Measurements from ENCODE around the gene FAXDC2. TPM values are rescaled to one million over a fixed set of nuclear protein-coding genes. Genes with fewer than 3 reads are reported as not detected.

The FAXDC2 gene
- total and polyA plus RNA-seq, 2 of the 13 experiments (the other 11 are each of a cell fraction or from before 2014, with no cell fraction given) = 4.7 to 58.8 TPM

DNA sequence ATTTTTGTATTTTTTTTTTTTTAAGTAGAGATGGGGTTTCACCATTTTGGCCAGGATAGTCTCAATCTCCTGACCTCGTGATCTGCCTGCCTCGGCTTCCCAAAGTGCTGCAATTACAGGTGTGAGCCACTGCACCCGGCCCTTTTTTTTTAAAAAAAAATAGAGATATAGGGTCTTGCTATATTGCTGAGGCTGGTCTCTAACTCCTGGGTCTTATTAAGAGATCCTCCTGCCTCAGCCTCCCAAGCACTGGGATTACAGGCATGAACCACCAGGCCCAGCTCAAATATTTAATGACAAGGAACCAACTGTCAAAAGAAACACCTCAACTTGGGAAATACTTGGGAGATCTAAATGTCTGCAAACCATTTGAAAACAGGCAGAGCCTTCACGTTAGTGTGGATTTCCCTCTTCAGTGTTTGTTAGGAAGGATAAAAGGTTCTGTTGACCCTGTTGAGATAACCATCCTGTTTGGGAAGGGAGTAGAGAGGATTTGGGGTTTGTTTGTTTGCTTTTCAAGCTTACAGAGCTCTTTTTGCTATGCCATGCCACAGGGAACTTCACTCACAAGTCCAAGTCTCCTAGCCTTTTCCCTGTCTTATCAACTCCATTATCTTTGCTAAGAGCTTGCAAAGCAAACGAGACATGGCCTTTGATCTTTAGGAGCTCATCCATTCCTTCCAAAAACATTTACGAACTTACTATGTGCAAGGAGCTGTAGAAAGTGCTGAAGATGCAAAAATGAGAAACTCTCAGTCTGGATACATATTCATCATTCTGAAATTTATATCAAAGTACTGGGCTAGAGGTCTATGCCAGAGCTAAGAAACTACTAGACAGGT lies 7.5 kb downstream of the FAXDC2 start (continued):
- TF ChIP-seq, protein P1, sequence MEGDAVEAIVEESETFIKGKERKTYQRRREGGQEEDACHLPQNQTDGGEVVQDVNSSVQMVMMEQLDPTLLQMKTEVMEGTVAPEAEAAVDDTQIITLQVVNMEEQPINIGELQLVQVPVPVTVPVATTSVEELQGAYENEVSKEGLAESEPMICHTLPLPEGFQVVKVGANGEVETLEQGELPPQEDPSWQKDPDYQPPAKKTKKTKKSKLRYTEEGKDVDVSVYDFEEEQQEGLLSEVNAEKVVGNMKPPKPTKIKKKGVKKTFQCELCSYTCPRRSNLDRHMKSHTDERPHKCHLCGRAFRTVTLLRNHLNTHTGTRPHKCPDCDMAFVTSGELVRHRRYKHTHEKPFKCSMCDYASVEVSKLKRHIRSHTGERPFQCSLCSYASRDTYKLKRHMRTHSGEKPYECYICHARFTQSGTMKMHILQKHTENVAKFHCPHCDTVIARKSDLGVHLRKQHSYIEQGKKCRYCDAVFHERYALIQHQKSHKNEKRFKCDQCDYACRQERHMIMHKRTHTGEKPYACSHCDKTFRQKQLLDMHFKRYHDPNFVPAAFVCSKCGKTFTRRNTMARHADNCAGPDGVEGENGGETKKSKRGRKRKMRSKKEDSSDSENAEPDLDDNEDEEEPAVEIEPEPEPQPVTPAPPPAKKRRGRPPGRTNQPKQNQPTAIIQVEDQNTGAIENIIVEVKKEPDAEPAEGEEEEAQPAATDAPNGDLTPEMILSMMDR (CRISPR knock-in tag; IDR thresholded peaks at IDR 0.05) = no peak
- no peak for TF ChIP-seq PHB2 (IDR thresholded peaks at IDR 0.05; ENCODE audit: partially characterized antibody)
- TF ChIP-seq PHF5A (CRISPR knock-in tag; IDR thresholded peaks at IDR 0.05; ENCODE audit: low read depth, unreplicated experiment) = peak; percentile 84
- TF ChIP-seq ETV5 (CRISPR knock-in tag; IDR thresholded peaks at IDR 0.05; ENCODE audit: borderline replicate concordance) = peak; percentile 94
- no peak for TF ChIP-seq ZNF296 (CRISPR knock-in tag; conservative IDR thresholded peaks at IDR 0.05)
- peak; percentile 97 for TF ChIP-seq GATA4 (IDR thresholded peaks at IDR 0.05; ENCODE audit: borderline replicate concordance, low read depth)
- 0 out of 2 replicates have a peak, but pooled peaks have one; percentile 32 for TF ChIP-seq MXD4 (CRISPR knock-in tag; IDR thresholded peaks at IDR 0.05)
- no peak for TF ChIP-seq NFKBIZ (CRISPR knock-in tag; IDR thresholded peaks at IDR 0.05)
- no peak; the same call in 1 of the 2 replicates for TF ChIP-seq AHR (CRISPR knock-in tag; IDR thresholded peaks at IDR 0.05)

DNA sequence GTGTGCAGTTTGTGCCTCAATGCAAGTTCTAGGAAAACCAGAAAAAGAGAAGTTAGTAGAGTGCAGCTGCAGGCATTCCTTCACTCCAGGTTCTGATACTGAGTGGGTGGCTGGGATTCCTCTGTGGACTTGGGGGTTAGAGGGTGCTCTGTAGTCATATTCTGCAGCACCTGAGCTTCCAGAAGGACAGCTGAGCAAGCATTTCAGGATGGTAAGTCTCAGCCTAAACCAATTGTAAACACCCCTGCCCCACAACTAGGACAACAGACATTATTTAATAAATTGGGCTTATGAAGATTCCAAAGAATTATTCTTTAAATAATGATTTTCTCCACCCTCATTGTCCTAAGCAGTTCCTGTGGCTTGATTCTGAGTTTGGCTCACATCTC lies 9.1 kb downstream of the FAXDC2 start:
- H3K36me3 ChIP-seq (replicated peaks in 1 of 2; ENCODE audit: control insufficient read depth in 1 of 2, insufficient read depth in 2 of 2, low read length in 2 of 2) = peaks cover 0 to 3% of the 10 kb centered on the region in 2 experiments; a peak in 2 of 5 replicates
- no peaks in the 10 kb centered on the region for H3K9me3 ChIP-seq (ENCODE audit: low read length)
- DNase-seq (ENCODE audit: low spot score) (no peak), ATAC-seq (no peak), FAIRE-seq (no peak)
- H3K79me2 ChIP-seq (ENCODE audit: insufficient read depth, low read length) = no peaks in the 10 kb centered on the region
- in situ Hi-C loops (cut with HindIII; ENCODE audit: extremely low pct_ligation_motif_present, low pct_unique_long_range_greater_than_20kb) = no loop called here
- intact Hi-C loops (cut with micrococcal nuclease; ENCODE audit: unreplicated experiment) = no loop called here
- no peaks in the 10 kb centered on the region for H4K20me1 ChIP-seq (ENCODE audit: insufficient read depth, low read length)
- H3K4me1 ChIP-seq (ENCODE audit: insufficient read depth, low read length) = peaks cover 89% of the 10 kb centered on the region
- POLR2A ChIA-PET = interaction anchor here (1.2 to 1.4 kb wide), 3 partner anchors 9 to 17 kb away, joined by 3 to 8 read pairs (median 3); partner anchors contain the start of genes CNOT8 and FAXDC2
- CTCF ChIA-PET (ENCODE audit: low intra/inter-chr PET ratio, low total read pairs) = no interaction called here
- no TSS peak for BruUV-seq (replicated peaks)
- no peaks in the 10 kb centered on the region for H3K27me3 ChIP-seq (ENCODE audit: control insufficient read depth in 1 of 2, insufficient read depth in 2 of 2, low read length in 2 of 2)
- no peak overlapping the region for H3K27ac ChIP-seq (ENCODE audit: extremely low read length, insufficient read depth, low read length)
- no peak overlapping the region for H3K4me2 ChIP-seq (ENCODE audit: low read depth, low read length)
- no peak overlapping the region for H3K4me3 ChIP-seq (replicated peaks in 1 of 3; ENCODE audit: insufficient read depth in 1 of 3, low read depth in 2 of 3, low read length in 3 of 3)
- no peak overlapping the region for H2AFZ ChIP-seq (ENCODE audit: low read length)
- no peak overlapping the region for H3K9ac ChIP-seq (ENCODE audit: insufficient read depth, low read depth, low read length)
- TF ChIP-seq, protein P2, sequence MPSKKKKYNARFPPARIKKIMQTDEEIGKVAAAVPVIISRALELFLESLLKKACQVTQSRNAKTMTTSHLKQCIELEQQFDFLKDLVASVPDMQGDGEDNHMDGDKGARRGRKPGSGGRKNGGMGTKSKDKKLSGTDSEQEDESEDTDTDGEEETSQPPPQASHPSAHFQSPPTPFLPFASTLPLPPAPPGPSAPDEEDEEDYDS (CRISPR knock-in tag; IDR thresholded peaks at IDR 0.05) = no peak
- TF ChIP-seq CCAR2 (optimal IDR thresholded peaks at IDR 0.05; ENCODE audit: low read depth, low read length) (no peak), PPARG (CRISPR knock-in tag; conservative IDR thresholded peaks at IDR 0.05) (no peak), ARID2 (CRISPR knock-in tag; IDR thresholded peaks at IDR 0.05; ENCODE audit: borderline replicate concordance) (no peak), ZNF619 (CRISPR knock-in tag; IDR thresholded peaks at IDR 0.05) (no peak), ZNF749 (CRISPR knock-in tag; IDR thresholded peaks at IDR 0.05; ENCODE audit: borderline replicate concordance) (no peak), CREB1 (IDR thresholded peaks at IDR 0.05) (no peak), CREB1 (CRISPR knock-in tag; IDR thresholded peaks at IDR 0.05) (no peak), ZFP1 (CRISPR knock-in tag; IDR thresholded peaks at IDR 0.05) (no peak), TOE1 (CRISPR knock-in tag; IDR thresholded peaks at IDR 0.05) (no peak), XRCC5 (optimal IDR thresholded peaks at IDR 0.05; ENCODE audit: low read length) (no peak)
- TF ChIP-seq, protein P3, sequence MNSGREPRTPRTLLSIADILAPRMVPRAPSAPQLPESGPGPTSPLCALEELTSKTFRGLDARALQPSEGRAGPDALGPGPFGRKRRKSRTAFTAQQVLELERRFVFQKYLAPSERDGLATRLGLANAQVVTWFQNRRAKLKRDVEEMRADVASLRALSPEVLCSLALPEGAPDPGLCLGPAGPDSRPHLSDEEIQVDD (CRISPR knock-in tag; IDR thresholded peaks at IDR 0.05; ENCODE audit: borderline replicate concordance) = no peak
- TF ChIP-seq, protein P4, sequence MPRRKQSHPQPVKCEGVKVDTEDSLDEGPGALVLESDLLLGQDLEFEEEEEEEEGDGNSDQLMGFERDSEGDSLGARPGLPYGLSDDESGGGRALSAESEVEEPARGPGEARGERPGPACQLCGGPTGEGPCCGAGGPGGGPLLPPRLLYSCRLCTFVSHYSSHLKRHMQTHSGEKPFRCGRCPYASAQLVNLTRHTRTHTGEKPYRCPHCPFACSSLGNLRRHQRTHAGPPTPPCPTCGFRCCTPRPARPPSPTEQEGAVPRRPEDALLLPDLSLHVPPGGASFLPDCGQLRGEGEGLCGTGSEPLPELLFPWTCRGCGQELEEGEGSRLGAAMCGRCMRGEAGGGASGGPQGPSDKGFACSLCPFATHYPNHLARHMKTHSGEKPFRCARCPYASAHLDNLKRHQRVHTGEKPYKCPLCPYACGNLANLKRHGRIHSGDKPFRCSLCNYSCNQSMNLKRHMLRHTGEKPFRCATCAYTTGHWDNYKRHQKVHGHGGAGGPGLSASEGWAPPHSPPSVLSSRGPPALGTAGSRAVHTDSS (CRISPR knock-in tag; conservative IDR thresholded peaks at IDR 0.05) = no peak

Data from HepG2 (cell line).